ENCODE measurements around the gene SLC25A19. TPM values are rescaled to one million over a fixed set of nuclear protein-coding genes. Genes with fewer than 3 reads are reported as not detected.

The SLC25A19 gene
- total and polyA plus RNA-seq, 8 donors = 2.3 to 40.6 (median 9.9) TPM

- Histone ChIP-seq H3K4me1 (peaks cover 0 to 40% (median 9%) of the 10 kb centered on the region in 4 donors), H3K4me3 (no peak overlapping the region), H3K27ac (no peak overlapping the region), H3K27me3 (no peaks in the 10 kb centered on the region), H3K9me3 (no peaks in the 10 kb centered on the region), H3K36me3 (peaks cover 0 to 16% (median 7%) of the 10 kb centered on the region in 4 donors)
- intact Hi-C loops (cut with DNase I; ENCODE audit: low total_unique reads) = no loop called here
- DNase-seq = no peak
- WGBS, 5 donors = 86 to 94% (median 91%) methylated on average over 8 of the region's 8 CpGs
- no peak for TF ChIP-seq CTCF (IDR thresholded peaks at IDR 0.05)
- no peak for TF ChIP-seq POLR2A (IDR thresholded peaks at IDR 0.05)
- no peak for TF ChIP-seq EP300 (IDR thresholded peaks at IDR 0.05)
Observed at GRCh38 chr17:75252039-75252816, 37.0 kb downstream of the SLC25A19 start.

GRCh38 chr17:75250009-75250471 lies 39.2 kb downstream of the SLC25A19 start:
- H3K27ac ChIP-seq = peak overlapping the region in 3 of 5 donors; percentile 10 to 51 (median 25)
- H3K4me1 ChIP-seq = peaks cover 0 to 32% (median 9%) of the 10 kb centered on the region in 4 donors
- peak overlapping the region in 1 of 4 donors; percentile 0 for H3K4me3 ChIP-seq
- intact Hi-C loops (cut with DNase I; ENCODE audit: low total_unique reads) = no loop called here
- 62 to 72% (median 64%) methylated on average over 11 of the region's 11 CpGs for WGBS, 5 donors
- H3K36me3 ChIP-seq = peaks cover 16 to 34% (median 24%) of the 10 kb centered on the region in 4 donors
- DNase-seq = peak; percentile 35 to 40
- TF ChIP-seq CTCF (IDR thresholded peaks at IDR 0.05) (no peak), POLR2AphosphoS5 (IDR thresholded peaks at IDR 0.05) (no peak), EP300 (IDR thresholded peaks at IDR 0.05) (no peak), POLR2A (IDR thresholded peaks at IDR 0.05) (no peak)
- no peaks in the 10 kb centered on the region for H3K9me3 ChIP-seq
- H3K27me3 ChIP-seq = no peaks in the 10 kb centered on the region

GRCh38 chr17:75249564-75249963 lies 39.7 kb downstream of the SLC25A19 start:
- Histone ChIP-seq H3K9me3 (no peaks in the 10 kb centered on the region), H3K4me3 (no peak overlapping the region), H3K27ac (peak overlapping the region in 2 of 5 donors; percentile 25 to 51), H3K4me1 (peaks cover 0 to 32% (median 9%) of the 10 kb centered on the region in 4 donors), H3K27me3 (no peaks in the 10 kb centered on the region), H3K36me3 (peaks cover 20 to 38% (median 28%) of the 10 kb centered on the region in 4 donors)
- no peak for TF ChIP-seq POLR2AphosphoS5 (IDR thresholded peaks at IDR 0.05)
- no peak for TF ChIP-seq CTCF (IDR thresholded peaks at IDR 0.05)
- TF ChIP-seq EP300 (IDR thresholded peaks at IDR 0.05) = no peak
- no peak for TF ChIP-seq POLR2A (IDR thresholded peaks at IDR 0.05)
- DNase-seq = no peak
- 72 to 82% (median 78%) methylated on average over 4 of the region's 4 CpGs for WGBS, 5 donors
- intact Hi-C loops (cut with DNase I; ENCODE audit: low total_unique reads) = no loop called here

GRCh38 chr17:75246404-75246803 lies 42.8 kb downstream of the SLC25A19 start:
- H3K4me1 ChIP-seq = peaks cover 0 to 28% (median 6%) of the 10 kb centered on the region in 4 donors
- H3K27ac ChIP-seq = no peak overlapping the region
- TF ChIP-seq POLR2AphosphoS5 (IDR thresholded peaks at IDR 0.05) = no peak
- no peak for TF ChIP-seq EP300 (IDR thresholded peaks at IDR 0.05)
- no peak for TF ChIP-seq POLR2A (IDR thresholded peaks at IDR 0.05)
- TF ChIP-seq CTCF (IDR thresholded peaks at IDR 0.05) = no peak
- intact Hi-C loops (cut with DNase I; ENCODE audit: low total_unique reads) = no loop called here
- peaks cover 52 to 70% (median 60%) of the 10 kb centered on the region in 4 donors for H3K36me3 ChIP-seq
- no peaks in the 10 kb centered on the region for H3K27me3 ChIP-seq
- H3K9me3 ChIP-seq = no peaks in the 10 kb centered on the region
- DNase-seq = no peak
- WGBS, 5 donors = 93 to 96% (median 94%) methylated on average over 12 of the region's 12 CpGs
- no peak overlapping the region for H3K4me3 ChIP-seq
